Transverse colon (tissue), 4 donors: ENCODE data around the gene VIPAS39. TPM values are rescaled to one million over a fixed set of nuclear protein-coding genes. Genes with fewer than 3 reads are reported as not detected.

Experiments
- DNase-seq: peaks from one replicate; pipeline ENCODE4 v3.0.0-alpha.2; 2019
- H3K27ac ChIP-seq, 4 donors: fragments of 200-600 bp; sonication (generic); 2 replicates each; pipeline ENCODE4 v1.5.1; 2016 to 2018; ENCODE audit warnings: inconsistent platforms in 4 of 4
- H3K27me3 ChIP-seq: fragments of 200-600 bp; sonication (generic); 2 replicates; pipeline ENCODE4 v1.5.1; 2017; ENCODE audit warnings: inconsistent platforms
- H3K36me3 ChIP-seq, 4 donors: fragments of 200-600 bp; sonication (generic); 2 replicates each; pipeline ENCODE4 v1.5.1; 2017 to 2019; ENCODE audit warnings: inconsistent platforms in 4 of 4
- H3K4me1 ChIP-seq, 4 donors: fragments of 200-600 bp; sonication (generic); 2 replicates each; pipeline ENCODE4 v1.5.1; 2017 to 2020; ENCODE audit warnings: inconsistent platforms in 4 of 4
- H3K4me3 ChIP-seq, 4 donors: fragments of 200-600 bp; sonication (generic); 1 replicate in 1 of 4; 2 replicates in 3 of 4; pipeline versions ENCODE4 v1.5.1 to v1.6.1; 2017 to 2019; ENCODE audit warnings: inconsistent platforms in 4 of 4
- H3K9me3 ChIP-seq, 2 donors: fragments of 200-600 bp; sonication (generic); 2 replicates each; pipeline ENCODE4 v1.5.1; 2017 to 2019; ENCODE audit warnings: inconsistent platforms in 2 of 2
- EP300 ChIP-seq: sonication (generic); formaldehyde crosslinking; IDR thresholded peaks from one replicate; pipeline ENCODE4 v1.6.1; 2017; ENCODE audit warnings: antibody characterized with exemption, low read depth
- POLR2A ChIP-seq: fragments of 450-650 bp; IDR thresholded peaks from one replicate; pipeline ENCODE4 v1.6.1; 2016; ENCODE audit warnings: antibody characterized with exemption, mild to moderate bottlenecking, moderate library complexity
- POLR2AphosphoS5 ChIP-seq, 3 donors: sonication (generic); formaldehyde crosslinking; IDR thresholded peaks; one replicate each; pipeline ENCODE4 v1.6.1; 2016; ENCODE audit warnings: antibody characterized with exemption in 3 of 3
- WGBS, 2 donors: methylation state at CpG; one replicate each; pipeline ENCODE4 v1.1.5; 2018; ENCODE audit warnings: low coverage in 1 of 2; 5-methylcytosine and 5-hydroxymethylcytosine counted together
- in situ Hi-C, 4 donors: fragments of 200-750 bp; cut with MboI; loops; one replicate each; pipeline versions ENCODE4 v1.15.0 to v1.15.1; 2017; ENCODE audit warnings: low sequenced_read_pairs in 3 of 4, low pct_ligation_motif_present in 1 of 4, low pct_unique_long_range_greater_than_20kb in 1 of 4
- intact Hi-C: fragments of 100-400 bp; cut with DNase I; formaldehyde crosslinking; loops from one replicate; pipeline ENCODE4 v1.15.1; 2023; ENCODE audit warnings: low total_unique reads
- total RNA-seq, 4 donors: library from RNA; depleted of rRNA; stranded (reverse); fragments of >200 nt; gene quantifications; one replicate each; pipeline ENCODE4 v1.1.0, GENCODE V29; 2016
- TF ChIP-seq, protein P1 (sequence below), 5 experiments: fragments of 200-600 bp in 3 of 5; fragments of 450-650 bp in 2 of 5; sonication (generic) in 3 of 5; IDR thresholded peaks; 1 replicate in 2 of 5; 2 replicates in 3 of 5; pipeline ENCODE4 v1.5.1; 2016 to 2017; ENCODE audit warnings: antibody characterized with exemption in 5 of 5, inconsistent platforms in 3 of 5, mild to moderate bottlenecking in 2 of 5, moderate library complexity in 1 of 5

VIPAS39 gene
- total RNA-seq, 4 donors from 2014 or later = 8.0 to 21.6 (median 18.0) TPM

DNA sequence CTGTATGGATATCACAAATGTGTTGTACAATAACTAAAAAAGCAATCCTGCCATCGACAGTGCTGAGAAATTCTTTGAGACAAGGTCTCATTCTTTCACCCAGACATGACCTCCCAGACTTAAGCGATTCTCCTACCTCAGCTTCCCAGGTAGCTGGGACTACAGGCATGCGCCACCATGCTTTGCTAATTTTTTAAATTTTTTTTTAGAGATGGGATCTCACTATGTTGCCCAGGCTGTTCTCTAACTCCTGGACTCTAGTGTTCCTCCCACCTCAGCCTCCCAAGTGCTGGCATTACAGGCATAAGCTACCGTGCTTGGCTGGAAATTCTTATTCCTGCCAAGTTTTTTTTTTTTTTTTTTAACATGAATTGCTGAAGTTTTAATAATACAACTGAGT lies 17.5 kb downstream of the VIPAS39 start:
- in situ Hi-C loops = no loop called here
- intact Hi-C loops = no loop called here
- H3K36me3 ChIP-seq = peaks cover 0 to 69% (median 26%) of the 10 kb centered on the region in 4 donors
- DNase-seq = no peak
- no peak overlapping the region for H3K4me3 ChIP-seq
- WGBS, 2 donors = 98 to 100% methylated on average over 2 to 4 of the region's 4 CpGs
- H3K9me3 ChIP-seq = no peaks in the 10 kb centered on the region
- H3K27ac ChIP-seq = no peak overlapping the region
- no peaks in the 10 kb centered on the region for H3K27me3 ChIP-seq
- TF ChIP-seq, protein P1, sequence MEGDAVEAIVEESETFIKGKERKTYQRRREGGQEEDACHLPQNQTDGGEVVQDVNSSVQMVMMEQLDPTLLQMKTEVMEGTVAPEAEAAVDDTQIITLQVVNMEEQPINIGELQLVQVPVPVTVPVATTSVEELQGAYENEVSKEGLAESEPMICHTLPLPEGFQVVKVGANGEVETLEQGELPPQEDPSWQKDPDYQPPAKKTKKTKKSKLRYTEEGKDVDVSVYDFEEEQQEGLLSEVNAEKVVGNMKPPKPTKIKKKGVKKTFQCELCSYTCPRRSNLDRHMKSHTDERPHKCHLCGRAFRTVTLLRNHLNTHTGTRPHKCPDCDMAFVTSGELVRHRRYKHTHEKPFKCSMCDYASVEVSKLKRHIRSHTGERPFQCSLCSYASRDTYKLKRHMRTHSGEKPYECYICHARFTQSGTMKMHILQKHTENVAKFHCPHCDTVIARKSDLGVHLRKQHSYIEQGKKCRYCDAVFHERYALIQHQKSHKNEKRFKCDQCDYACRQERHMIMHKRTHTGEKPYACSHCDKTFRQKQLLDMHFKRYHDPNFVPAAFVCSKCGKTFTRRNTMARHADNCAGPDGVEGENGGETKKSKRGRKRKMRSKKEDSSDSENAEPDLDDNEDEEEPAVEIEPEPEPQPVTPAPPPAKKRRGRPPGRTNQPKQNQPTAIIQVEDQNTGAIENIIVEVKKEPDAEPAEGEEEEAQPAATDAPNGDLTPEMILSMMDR (IDR thresholded peaks at IDR 0.05) = no peak
- TF ChIP-seq POLR2A (no peak), POLR2AphosphoS5 (IDR thresholded peaks at IDR 0.05) (no peak), EP300 (no peak)
- no peaks in the 10 kb centered on the region for H3K4me1 ChIP-seq

DNA sequence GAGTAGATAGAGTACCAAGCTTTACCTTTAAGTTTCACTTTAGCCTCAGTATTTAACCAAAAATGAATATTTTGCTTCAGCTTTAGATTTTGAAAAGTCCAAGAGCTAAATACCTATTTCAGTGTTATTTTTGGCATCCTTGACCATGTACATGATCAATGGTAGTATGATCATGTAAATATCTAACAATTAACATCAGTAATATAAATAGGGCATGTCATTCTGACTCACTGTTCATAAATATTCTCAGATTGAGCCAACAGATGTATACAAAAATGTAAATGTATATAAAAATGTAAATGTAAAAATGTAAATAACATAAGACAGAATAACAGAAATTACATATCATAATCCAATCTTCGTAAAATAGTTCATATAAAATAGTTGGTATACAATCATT lies 18.8 kb downstream of the VIPAS39 start:
- H3K27ac ChIP-seq = no peak overlapping the region
- TF ChIP-seq POLR2A (no peak), POLR2AphosphoS5 (IDR thresholded peaks at IDR 0.05) (no peak), EP300 (no peak)
- TF ChIP-seq, protein P1 (IDR thresholded peaks at IDR 0.05) = no peak
- no peaks in the 10 kb centered on the region for H3K9me3 ChIP-seq
- no peaks in the 10 kb centered on the region for H3K27me3 ChIP-seq
- DNase-seq = no peak
- intact Hi-C loops = no loop called here
- H3K4me1 ChIP-seq = no peaks in the 10 kb centered on the region
- peaks cover 0 to 70% (median 30%) of the 10 kb centered on the region in 4 donors for H3K36me3 ChIP-seq
- H3K4me3 ChIP-seq = no peak overlapping the region
- in situ Hi-C loops = no loop called here
- 98 to 100% methylated on average over 1 of the region's 1 CpG for WGBS, 2 donors

DNA sequence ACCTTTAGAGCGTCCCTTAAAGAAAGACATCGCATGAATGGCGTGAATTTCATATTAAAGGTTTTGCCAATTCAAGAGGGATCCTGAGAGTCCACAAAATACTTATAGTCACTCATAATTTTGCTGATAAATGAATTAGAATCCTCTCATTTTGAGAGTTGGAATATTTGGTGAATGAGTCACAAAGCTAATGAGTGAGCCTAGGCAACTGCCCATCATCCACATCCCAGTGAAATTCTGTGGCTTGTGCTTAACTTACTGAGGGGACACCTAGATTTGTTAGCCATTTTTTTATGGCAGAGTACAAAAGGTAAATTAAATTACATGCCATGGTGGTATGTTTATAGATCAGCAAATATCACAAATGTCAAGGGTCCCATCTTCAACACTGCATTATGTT lies 21.4 kb downstream of the VIPAS39 start:
- no peak overlapping the region for H3K27ac ChIP-seq
- H3K9me3 ChIP-seq = no peaks in the 10 kb centered on the region
- DNase-seq = no peak
- WGBS, 2 donors = 88 to 100% methylated on average over 2 to 3 of the region's 3 CpGs
- intact Hi-C loops = no loop called here
- H3K27me3 ChIP-seq = no peaks in the 10 kb centered on the region
- H3K4me1 ChIP-seq = no peaks in the 10 kb centered on the region
- H3K36me3 ChIP-seq = peaks cover 0 to 67% (median 34%) of the 10 kb centered on the region in 4 donors
- H3K4me3 ChIP-seq = no peak overlapping the region
- in situ Hi-C loops = no loop called here
- TF ChIP-seq POLR2AphosphoS5 (IDR thresholded peaks at IDR 0.05) (no peak), EP300 (no peak), POLR2A (no peak)
- TF ChIP-seq, protein P1 (IDR thresholded peaks at IDR 0.05) = no peak

DNA sequence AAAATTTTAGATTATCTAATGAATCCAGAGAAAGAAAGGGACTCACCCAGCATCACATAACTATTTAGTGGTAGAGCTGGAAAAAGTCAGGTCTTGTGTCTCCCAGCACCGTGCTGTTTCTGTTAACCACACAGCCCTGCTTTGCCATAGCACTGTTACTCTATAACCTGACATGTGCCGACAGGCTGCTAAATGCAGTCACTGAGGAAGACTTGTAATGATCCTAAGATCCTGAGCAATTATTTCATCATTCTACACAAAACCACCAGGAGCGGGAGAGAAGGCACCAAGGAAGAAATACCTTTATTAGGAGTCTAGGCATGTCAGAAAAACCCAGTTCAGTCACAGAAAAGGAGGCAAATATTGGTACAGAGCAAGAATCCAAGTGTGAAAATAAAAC lies 31.0 kb downstream of the VIPAS39 start:
- no peaks in the 10 kb centered on the region for H3K9me3 ChIP-seq
- no peaks in the 10 kb centered on the region for H3K27me3 ChIP-seq
- no peak for DNase-seq
- 92 to 95% methylated on average over 3 of the region's 3 CpGs for WGBS, 2 donors
- no peak overlapping the region for H3K4me3 ChIP-seq
- intact Hi-C loops (no loop called here), in situ Hi-C loops (no loop called here)
- H3K36me3 ChIP-seq = peaks cover 0 to 75% (median 37%) of the 10 kb centered on the region in 4 donors
- H3K4me1 ChIP-seq = no peaks in the 10 kb centered on the region
- TF ChIP-seq POLR2A (no peak), EP300 (no peak), POLR2AphosphoS5 (IDR thresholded peaks at IDR 0.05) (no peak)
- TF ChIP-seq, protein P1 (IDR thresholded peaks at IDR 0.05) = no peak
- H3K27ac ChIP-seq = no peak overlapping the region
